GM12874 (cell line): ENCODE data around the gene CTNND1.

Experiments
- CTCF ChIP-seq: IDR thresholded peaks from 2 replicates; pipeline ENCODE4 v1.5.1; 2011; ENCODE audit warnings: low read depth, mild to moderate bottlenecking, control low read depth, low read length, moderate library complexity; ENCODE audit not compliant: insufficient read depth

Gene CTNND1

GRCh38 chr11:57735619-57736298 lies 25.8 kb upstream of the CTNND1 start:
- TF ChIP-seq CTCF, result no peak

GRCh38 chr11:57741132-57742086 lies 20.2 kb upstream of the CTNND1 start, which contains the start of gene SELENOH:
Gene SELENOH (plus strand): TSS chr11:57741491. CDS start chr11:57741596, 105 bp downstream.
- TF ChIP-seq CTCF, result no peak

GRCh38 chr11:57742087-57742452 lies 19.5 kb upstream of the CTNND1 start:
- TF ChIP-seq CTCF, result no peak

GRCh38 chr11:57744357-57744756 lies 17.2 kb upstream of the CTNND1 start:
- no peak for TF ChIP-seq CTCF

GRCh38 chr11:57745206-57745605 lies 16.4 kb upstream of the CTNND1 start:
- TF ChIP-seq CTCF, result no peak

GRCh38 chr11:57746920-57747319 lies 14.7 kb upstream of the CTNND1 start:
- no peak for TF ChIP-seq CTCF

GRCh38 chr11:57751176-57751575 lies 10.4 kb upstream of the CTNND1 start:
- no peak for TF ChIP-seq CTCF
